DMS114 treated with DMSO at 0.1 percent for 48 hours (cell line): ENCODE data around the gene IRF2.
"Not testable (repeated sequence)": the region's sequence is repeated elsewhere in the genome, so short reads cannot be mapped to it uniquely, and the experiment has no call there.

Source experiments
- DNase-seq: peaks from one replicate; lab custom pipeline; 2025; ENCODE audit not compliant: unreplicated experiment; lab: John Stamatoyannopoulos, UW

IRF2 gene

DNA sequence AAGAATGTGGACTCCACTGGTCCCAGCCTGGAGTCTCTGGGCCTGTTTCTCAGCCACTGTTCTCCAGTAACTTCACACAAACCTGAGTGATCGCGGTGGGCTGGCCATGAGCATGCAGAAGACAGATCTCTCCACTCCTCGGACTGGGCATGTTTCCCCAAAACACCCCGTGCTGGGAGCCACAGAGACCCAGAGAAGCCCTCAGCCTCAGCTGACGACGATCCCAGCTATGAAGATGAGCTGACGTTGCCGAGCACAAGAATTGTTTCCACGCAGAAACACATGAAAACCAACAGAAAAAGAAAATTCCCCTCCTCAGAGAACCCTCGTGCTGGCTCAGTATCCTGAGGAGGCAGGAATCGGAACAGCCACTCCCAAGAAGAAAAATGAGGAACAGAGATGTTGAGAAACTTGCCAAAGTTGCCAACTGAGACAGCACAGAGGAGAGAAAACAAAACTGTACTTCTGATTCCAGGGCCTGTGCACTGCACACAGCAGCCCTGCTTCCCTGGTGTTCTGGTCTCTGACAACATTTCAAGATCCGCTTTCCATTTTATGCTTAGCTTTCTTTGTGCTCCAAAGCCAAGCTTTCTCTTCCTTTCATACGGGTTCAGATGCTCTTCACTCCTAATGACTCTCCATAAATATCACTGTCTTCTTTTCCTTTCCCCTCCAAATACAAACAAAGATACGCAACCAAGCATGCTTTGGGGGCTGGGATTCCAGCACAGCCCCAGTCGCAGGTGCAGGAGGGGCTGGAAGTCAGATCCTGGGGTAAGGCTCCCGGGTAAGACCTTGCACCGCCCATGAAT, 81.4 kb downstream of the IRF2 start:
- DNase-seq = no peak

DNA sequence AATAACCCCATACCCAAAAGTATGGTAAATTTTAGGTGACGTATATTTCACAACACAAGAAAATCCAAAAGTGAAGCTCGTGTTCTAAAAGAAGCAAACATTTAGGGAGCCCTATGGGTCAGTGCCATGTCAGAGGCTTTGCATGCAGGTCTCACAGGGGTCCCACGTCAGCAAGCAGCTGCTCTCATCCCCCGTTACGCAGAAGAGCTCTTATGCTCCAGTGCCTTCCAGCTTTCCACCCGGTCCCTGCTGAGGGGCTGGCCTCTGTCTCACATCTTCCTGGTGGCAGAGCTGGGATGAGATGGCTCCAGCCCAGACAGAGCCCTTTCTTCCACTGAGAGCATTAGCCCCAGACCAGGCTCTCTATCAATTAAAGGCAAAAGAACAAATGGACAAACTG, 82.0 kb downstream of the IRF2 start:
- DNase-seq = no peak

GRCh38 chr4:184389978-184390900, 84.1 kb downstream of the IRF2 start:
- DNase-seq = no peak

GRCh38 chr4:184388106-184388505, 86.2 kb downstream of the IRF2 start:
- no peak for DNase-seq

DNA sequence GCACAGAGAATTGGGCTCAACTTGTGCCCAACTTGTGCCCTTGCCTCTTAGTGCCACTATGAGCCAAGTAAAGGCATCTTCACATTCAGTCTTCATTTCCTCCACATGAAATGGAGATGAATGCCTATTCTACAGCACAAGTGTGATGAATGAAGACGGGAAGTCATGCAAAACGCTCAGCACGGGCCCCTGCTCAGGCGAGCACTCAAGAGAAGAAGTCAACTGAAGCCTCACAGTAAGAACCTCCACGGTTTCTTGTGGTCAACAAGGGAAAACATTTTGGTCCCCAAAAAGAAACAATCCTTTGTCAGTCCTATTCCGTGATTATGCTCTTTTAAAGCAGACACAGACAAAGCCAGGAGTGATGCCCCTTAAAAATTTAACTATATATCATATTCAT, 87.0 kb downstream of the IRF2 start:
- DNase-seq = no peak

- no peak for DNase-seq
Observed at GRCh38 chr4:184386271-184386781, 88.0 kb downstream of the IRF2 start.

- DNase-seq = no peak
Observed at GRCh38 chr4:184385705-184386141, 88.6 kb downstream of the IRF2 start.

GRCh38 chr4:184384810-184385557, 89.4 kb downstream of the IRF2 start:
- no peak for DNase-seq

GRCh38 chr4:184384056-184384809, 90.1 kb downstream of the IRF2 start:
- no peak for DNase-seq

DNA sequence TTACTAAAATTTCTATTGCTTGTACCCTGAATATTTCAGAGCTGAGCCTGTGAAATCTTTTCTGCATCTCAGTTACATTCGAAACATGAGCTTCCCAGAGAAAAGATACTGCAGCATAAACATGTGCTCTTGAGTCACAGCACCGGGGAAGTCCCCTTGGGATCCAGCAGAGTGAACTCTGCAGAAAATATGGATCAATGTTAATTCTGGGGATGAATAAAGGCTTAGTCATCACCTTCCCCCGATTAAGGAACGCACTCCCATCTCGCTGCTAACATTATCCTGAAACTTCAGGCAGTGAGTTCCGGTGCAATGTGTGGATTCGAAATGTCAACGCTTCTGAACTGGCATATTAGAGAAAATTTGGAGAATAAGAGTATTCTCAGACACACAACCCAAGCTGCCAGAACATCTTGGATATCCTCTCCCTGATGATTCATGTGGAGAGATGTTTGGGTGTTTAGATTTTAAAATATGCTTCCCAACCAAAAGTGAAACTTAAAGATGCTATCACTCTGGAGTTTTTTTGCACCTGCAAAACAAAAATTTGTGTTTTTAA, 90.8 kb downstream of the IRF2 start:
- DNase-seq = no peak

- no peak for DNase-seq
Observed at GRCh38 chr4:184382189-184382846, 92.0 kb downstream of the IRF2 start.

DNA sequence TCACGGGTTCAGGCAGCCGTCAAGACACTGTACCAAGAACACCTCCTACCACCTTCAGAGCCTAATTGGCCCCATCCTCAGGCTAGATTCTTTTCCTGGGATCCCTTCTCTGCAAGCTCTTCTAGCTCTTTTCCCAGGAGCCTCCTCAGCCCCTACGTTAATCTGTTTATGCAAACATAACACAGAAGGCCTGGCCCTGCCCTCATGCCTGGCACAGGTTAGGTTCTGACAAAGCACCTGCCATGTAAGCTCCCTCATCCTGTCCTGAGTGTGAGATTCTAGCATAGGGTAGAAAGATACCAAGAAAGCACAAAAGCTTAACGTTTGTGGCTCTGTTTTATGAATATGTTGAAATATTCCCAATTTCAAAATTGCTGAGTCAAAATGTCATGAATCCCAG, 93.6 kb downstream of the IRF2 start:
- no peak for DNase-seq

DNA sequence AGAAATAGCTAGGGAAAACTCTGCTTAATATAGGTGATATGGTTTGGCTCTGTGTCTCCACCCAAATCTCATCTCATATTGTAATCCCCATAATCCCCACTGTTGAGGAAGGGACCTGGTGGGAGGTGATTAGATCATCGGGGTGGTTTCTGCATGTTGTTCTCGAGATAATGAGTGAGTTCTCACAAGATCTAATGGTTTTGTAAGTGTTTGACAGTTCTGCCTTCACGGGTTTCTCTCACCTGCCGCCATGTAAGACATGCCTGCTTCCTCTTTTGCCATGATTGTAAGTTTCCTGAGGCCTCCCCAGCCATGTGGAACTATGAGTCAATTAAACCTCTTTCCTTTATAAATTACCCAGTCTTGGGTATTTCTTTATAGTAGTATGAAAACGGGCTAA, 94.1 kb downstream of the IRF2 start:
- not testable (repeated sequence) for DNase-seq

- no peak for DNase-seq
Observed at GRCh38 chr4:184376923-184377322, 97.4 kb downstream of the IRF2 start.

DNA sequence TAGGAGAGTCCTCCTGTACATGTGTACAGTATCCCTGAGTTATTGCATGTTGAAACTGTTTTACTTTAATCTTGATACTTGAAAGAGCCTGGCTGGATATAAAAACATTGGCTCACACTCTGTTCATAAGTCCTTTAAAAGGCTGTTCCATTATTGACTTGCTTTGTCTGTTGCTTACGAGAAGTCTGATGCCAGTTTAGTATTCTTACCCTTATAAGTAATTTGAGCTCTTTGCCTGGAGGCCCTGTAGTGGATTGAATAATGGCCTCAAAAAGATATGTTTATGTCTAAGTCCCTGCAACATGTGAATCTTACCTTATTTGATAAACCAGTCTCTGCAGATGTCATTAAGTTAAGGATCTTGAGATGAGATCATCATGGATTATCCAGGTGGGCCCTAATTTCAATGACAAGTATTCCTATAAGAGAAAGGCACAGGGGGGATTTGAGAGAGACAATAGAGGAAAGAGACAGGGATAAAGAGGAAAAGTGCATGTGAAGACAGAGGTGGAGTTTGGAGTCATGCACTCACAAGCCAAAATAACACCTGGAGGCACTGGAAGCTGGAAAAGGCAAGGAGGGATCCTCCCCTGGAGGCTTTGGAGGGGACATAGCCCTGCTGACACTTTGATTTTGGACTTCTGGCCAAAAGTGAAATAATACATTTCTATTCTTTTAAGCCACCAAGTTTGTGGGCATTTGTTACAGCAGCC, 98.1 kb downstream of the IRF2 start:
- no peak for DNase-seq

DNA sequence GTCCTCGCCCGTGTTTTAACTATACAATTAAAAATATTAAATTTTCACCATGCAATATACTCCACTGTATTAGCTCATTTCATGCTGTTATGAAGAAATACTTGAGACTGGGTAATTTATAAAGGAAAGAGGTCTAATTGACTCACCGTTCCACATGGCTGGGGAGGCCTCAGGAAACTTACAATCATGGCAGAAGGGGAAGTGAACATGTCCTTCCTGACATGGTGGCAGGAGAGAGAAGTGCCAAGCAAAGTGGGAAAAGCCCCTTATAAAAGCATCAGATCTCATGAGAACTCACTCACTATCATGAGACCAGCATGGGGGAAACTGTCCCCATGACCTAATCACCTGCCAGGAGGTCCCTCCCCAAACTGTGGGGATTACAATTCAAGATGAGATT, 98.7 kb downstream of the IRF2 start:
- not testable (repeated sequence) for DNase-seq

- no peak for DNase-seq
Observed at GRCh38 chr4:184375027-184375426, 99.3 kb downstream of the IRF2 start.

DNA sequence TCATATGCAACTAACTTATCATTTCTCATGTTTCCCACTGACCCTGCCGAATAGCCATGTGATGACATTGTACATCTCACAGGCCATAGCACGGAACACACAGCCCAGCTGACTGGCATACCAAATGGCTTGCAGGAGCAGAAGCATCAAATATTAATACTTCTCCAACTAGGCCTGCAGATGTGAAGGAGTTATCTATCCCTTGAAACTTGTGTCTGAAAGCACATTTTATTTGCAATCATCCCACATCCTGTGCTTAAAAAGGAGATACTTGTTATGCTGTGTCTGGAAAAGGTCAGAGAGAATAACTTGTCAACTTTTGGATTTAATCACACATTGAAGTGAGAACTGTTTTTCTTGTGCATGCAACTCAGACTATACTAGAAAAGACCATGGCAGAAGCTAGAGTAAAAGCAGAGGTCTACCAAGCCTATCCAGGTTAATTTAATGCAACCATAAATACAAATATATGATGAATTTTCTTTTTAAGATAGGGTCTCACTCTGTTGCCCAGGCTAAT, 100.4 kb downstream of the IRF2 start:
- DNase-seq = no peak

DNA sequence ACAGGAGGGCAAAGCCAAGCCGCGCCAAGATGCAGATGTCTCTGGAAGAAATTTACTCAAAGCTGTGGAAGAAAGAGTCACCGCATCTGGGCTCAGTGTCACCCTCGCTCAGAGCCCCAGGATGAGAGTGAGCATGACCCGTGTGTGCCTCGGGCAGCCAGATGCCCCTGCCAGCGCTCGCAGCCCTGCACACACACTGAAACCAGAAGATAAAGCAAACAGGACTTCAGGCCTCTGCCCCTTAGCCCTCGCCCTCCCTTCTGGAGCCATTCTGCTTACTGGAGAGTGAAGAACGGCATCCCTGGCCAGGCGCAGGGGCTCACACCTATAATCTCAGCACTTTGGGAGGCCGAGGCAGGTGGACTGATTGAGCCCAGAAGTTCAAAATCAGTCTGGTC, 103.0 kb downstream of the IRF2 start:
- DNase-seq = no peak
